Stimulated activated CD4-positive, alpha-beta T cell treated with anti-CD3 and anti-CD28 coated beads, Interleukin-1b, Interleukin-23, amount 100 ng/mL, for 24 hours (primary cell): ENCODE measurements around the gene CDCA4.
"Not testable (repeated sequence)": the region's sequence is repeated elsewhere in the genome, so short reads cannot be mapped to it uniquely, and the experiment has no call there.

Experiments
- DNase-seq, 4 experiments: peaks; one replicate each; pipeline ENCODE4 v3.0.0-alpha.2; 2020; ENCODE audit warnings: low read depth in 4 of 4, low spot score in 1 of 4

The CDCA4 gene

GRCh38 chr14:105020815-105021655, at the start of gene CDCA4:
CDCA4 (minus strand) TSS chr14:105021083; CDS start chr14:105011929, 9,154 bp downstream.
- peak; percentile 95 to 97 (median 96) for DNase-seq

GRCh38 chr14:105069871-105070759, 49.2 kb upstream of the CDCA4 start:
- DNase-seq, result peak in 1 of 4 experiments; percentile 50

GRCh38 chr14:105069522-105069870, 48.6 kb upstream of the CDCA4 start:
- no peak for DNase-seq

GRCh38 chr14:105068818-105069217, 47.9 kb upstream of the CDCA4 start:
- no peak for DNase-seq

GRCh38 chr14:105067969-105068301, 47.1 kb upstream of the CDCA4 start:
- DNase-seq, result no peak

GRCh38 chr14:105067140-105067968, 46.5 kb upstream of the CDCA4 start:
- peak in 1 of 4 experiments; percentile 55 for DNase-seq

- DNase-seq, result no peak
Measured at GRCh38 chr14:105066240-105067071, 45.6 kb upstream of the CDCA4 start.

- DNase-seq, result peak; percentile 52 to 86 (median 69)
Measured at GRCh38 chr14:105065280-105066228, 44.7 kb upstream of the CDCA4 start, which contains the start of gene GPR132. GPR132 (minus strand) TSS chr14:105065430; CDS start chr14:105055420, 10,010 bp downstream.

GRCh38 chr14:105064721-105065143, 43.8 kb upstream of the CDCA4 start:
- DNase-seq, result no peak

- no peak for DNase-seq
Measured at GRCh38 chr14:105064001-105064400, 43.1 kb upstream of the CDCA4 start.

- DNase-seq, result not testable (repeated sequence)
Measured at GRCh38 chr14:105063506-105063905, 42.6 kb upstream of the CDCA4 start.

- no peak for DNase-seq
Measured at GRCh38 chr14:105063056-105063455, 42.2 kb upstream of the CDCA4 start.

- DNase-seq, result no peak
Measured at GRCh38 chr14:105062048-105062433, 41.2 kb upstream of the CDCA4 start.

- DNase-seq, result peak in 2 of 4 experiments; percentile 52 to 71
Measured at GRCh38 chr14:105061428-105062047, 40.7 kb upstream of the CDCA4 start.

GRCh38 chr14:105060751-105061427, 40.0 kb upstream of the CDCA4 start:
- DNase-seq, result no peak

- no peak for DNase-seq
Measured at GRCh38 chr14:105059925-105060565, 39.2 kb upstream of the CDCA4 start.
